ENCODE results near the gene NOS1.

DNA sequence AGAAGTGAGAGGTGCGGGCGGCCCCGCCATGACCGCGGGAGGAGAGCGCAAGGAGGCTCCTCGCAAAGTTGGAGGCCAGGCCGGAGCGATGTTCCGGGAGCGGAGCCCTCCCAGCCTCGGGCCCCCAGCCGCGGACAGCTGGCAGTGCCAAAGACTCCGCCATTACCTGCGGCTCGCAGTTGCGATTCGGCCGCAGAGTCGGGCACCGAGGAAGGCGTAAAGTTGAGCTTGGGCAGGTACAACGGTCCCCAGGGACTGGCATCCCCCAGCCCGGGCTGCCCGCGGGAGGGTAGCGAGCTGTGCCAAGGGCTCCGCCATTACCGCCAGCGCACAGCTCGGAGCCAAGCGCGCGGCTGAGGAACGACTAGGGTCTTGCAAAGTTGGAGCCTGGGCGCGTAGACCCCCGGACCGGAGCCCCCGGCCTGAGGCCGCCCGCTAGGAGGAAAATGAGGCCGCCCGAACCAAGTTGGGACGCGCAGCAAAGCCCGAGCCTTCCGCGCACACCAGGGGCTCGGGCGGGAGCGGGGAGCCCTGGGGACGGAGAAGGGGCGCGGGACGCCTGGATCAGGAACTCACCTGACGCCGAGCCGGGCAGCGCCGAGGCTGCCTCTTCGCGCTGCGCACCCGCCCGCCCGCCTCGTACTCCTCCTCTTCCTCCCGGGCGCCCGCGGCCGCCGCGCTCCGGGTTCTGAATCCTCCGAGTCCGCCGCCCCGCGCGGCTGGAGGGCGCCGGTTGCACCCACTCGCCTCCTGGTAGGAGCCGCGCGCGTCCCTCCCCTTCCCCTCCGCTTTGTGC is 677 bp downstream of the NOS1 start:
- TF ChIP-seq, protein P1, sequence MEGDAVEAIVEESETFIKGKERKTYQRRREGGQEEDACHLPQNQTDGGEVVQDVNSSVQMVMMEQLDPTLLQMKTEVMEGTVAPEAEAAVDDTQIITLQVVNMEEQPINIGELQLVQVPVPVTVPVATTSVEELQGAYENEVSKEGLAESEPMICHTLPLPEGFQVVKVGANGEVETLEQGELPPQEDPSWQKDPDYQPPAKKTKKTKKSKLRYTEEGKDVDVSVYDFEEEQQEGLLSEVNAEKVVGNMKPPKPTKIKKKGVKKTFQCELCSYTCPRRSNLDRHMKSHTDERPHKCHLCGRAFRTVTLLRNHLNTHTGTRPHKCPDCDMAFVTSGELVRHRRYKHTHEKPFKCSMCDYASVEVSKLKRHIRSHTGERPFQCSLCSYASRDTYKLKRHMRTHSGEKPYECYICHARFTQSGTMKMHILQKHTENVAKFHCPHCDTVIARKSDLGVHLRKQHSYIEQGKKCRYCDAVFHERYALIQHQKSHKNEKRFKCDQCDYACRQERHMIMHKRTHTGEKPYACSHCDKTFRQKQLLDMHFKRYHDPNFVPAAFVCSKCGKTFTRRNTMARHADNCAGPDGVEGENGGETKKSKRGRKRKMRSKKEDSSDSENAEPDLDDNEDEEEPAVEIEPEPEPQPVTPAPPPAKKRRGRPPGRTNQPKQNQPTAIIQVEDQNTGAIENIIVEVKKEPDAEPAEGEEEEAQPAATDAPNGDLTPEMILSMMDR (IDR thresholded peaks at IDR 0.05): no peak
- no peak for TF ChIP-seq POLR2A (IDR thresholded peaks at IDR 0.05)
